SW 1271 (cell line): Measurements from ENCODE around the gene C4orf50.

Source experiments
- DNase-seq, 2 experiments: peaks; one replicate each; lab custom pipeline; 2025; lab: John Stamatoyannopoulos, UW

The C4orf50 gene

GRCh38 chr4:6043843-6044242, 25.6 kb upstream of the C4orf50 start:
- DNase-seq: no peak

- no peak for DNase-seq
Observed at GRCh38 chr4:6043188-6043587, 25.0 kb upstream of the C4orf50 start.

DNA sequence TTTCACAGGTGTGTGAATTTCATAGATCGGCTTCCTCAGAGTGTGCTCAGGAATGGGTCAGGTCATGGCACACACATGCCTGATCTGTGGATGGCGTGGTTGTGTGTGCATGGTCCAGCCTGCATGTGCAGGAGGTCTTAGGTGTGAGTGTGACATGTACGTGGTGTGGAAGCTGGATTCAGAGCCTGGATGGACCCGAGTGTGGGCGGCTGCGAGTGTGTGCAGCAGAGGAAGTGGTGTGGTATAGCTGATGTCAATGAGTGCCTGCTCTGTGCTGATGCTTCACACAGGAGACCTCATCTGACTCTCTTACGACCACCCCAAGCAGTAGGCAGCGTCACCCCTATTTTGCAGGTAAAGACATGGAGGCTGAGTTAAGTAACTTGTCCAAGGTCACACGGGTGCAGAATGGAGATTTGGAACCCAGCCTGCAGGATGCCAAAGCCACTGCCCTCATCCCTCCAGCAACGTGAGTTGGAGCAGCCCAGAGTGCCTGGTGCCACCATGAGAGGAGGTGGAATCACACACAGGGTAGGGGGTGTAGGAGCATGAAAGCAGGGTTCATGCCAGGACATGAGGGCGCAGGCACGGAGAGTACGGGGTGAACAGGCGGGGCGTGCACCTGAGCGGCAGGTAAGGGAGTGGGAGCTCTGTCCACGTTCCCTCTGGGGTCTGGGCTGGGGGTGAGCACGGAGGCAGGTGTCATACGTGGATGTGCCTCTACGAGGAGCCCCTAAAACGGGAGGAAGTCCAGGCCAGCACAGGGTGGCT, 24.2 kb upstream of the C4orf50 start:
- DNase-seq: no peak

- no peak for DNase-seq
Observed at GRCh38 chr4:6041800-6042199, 23.6 kb upstream of the C4orf50 start.

GRCh38 chr4:6038711-6039110, 20.5 kb upstream of the C4orf50 start:
- DNase-seq: no peak

- DNase-seq: no peak
Observed at GRCh38 chr4:6035786-6036185, 17.6 kb upstream of the C4orf50 start.

DNA sequence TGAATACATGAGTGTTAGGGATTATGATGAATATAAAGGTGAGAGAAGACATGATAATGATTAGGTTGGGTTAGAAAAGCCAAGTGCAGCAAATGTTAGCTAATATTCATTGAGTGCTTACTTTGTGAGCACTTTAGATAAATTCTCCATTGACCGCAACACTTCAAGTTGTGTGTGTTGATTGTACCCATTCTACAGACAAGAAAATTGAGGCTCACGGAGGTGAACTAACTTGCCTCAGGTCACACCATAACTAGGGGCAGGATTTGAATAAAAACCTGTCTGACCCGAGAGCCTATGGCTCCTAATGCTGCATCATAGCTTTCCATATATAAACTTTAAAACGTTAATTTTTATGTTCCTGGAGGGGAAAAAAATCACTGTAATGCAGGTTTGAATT, 15.2 kb upstream of the C4orf50 start:
- no peak for DNase-seq

GRCh38 chr4:6032249-6033244, 14.3 kb upstream of the C4orf50 start:
- no peak for DNase-seq

DNA sequence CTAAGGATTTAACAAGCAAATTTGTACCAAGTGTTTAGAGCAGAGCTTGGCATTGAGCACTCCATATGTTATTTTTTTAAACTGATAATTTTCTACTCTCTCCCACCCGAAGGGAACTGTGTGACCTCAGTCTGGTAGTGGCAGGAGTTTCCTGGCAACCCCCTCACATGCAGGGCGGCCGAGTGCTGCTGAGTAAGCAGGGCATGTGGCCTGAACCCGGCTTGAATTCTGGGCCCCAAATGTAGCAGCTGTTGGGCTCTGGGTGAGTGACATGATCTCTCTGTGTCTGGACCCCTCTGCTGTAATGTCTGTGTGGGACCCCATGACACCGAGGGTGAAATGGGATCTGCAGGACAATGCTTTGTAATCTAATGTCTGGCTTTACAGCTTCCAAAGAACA, 13.6 kb upstream of the C4orf50 start:
- DNase-seq: no peak

DNA sequence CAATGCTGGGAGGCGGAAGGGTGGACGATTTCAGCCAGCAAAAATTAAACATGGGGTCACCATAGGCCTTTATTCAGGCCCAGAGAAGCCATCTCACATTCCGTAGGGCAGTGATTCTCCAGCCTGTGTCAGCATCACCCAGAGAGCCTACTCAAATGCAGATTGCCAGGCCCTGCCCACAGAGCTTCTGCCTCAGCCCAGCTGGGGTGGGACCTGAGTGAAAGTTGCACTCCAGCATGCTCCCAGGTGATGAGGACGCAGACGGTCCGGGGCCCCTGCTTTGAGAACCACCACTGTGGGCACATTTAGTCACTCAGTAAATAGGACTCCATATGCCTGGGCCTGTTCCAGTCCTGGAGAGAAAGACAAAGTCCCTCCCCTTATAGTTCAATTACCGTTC, 12.4 kb upstream of the C4orf50 start:
- DNase-seq: no peak

- no peak for DNase-seq
Observed at GRCh38 chr4:6029254-6029653, 11.0 kb upstream of the C4orf50 start.

- no peak for DNase-seq
Observed at GRCh38 chr4:6028168-6028567, 9.9 kb upstream of the C4orf50 start.

DNA sequence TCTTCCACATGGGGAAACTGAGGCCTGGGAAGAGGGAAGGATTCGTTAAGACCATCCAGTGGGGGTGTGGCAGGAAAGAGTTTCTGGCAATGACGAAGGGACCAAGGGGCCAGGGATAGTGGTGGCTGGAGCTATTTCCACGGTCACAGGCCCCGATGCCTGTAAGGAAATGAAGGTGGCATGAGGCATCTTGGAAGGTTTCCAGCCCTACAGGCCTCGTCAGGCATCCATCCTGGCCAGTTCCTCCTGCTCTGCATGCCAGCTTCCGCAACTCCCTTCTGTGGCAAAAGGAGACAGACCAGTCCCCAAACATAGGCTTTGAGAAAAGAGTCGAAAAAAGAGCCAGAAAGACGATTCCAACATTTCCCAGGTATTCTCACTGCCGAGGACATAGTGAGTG, 9.2 kb upstream of the C4orf50 start:
- DNase-seq: no peak

- DNase-seq: no peak
Observed at GRCh38 chr4:6024313-6024960, 6.2 kb upstream of the C4orf50 start.

- no peak for DNase-seq
Observed at GRCh38 chr4:6023731-6024130, 5.5 kb upstream of the C4orf50 start.

- DNase-seq: no peak
Observed at GRCh38 chr4:6022607-6023288, 4.5 kb upstream of the C4orf50 start.

DNA sequence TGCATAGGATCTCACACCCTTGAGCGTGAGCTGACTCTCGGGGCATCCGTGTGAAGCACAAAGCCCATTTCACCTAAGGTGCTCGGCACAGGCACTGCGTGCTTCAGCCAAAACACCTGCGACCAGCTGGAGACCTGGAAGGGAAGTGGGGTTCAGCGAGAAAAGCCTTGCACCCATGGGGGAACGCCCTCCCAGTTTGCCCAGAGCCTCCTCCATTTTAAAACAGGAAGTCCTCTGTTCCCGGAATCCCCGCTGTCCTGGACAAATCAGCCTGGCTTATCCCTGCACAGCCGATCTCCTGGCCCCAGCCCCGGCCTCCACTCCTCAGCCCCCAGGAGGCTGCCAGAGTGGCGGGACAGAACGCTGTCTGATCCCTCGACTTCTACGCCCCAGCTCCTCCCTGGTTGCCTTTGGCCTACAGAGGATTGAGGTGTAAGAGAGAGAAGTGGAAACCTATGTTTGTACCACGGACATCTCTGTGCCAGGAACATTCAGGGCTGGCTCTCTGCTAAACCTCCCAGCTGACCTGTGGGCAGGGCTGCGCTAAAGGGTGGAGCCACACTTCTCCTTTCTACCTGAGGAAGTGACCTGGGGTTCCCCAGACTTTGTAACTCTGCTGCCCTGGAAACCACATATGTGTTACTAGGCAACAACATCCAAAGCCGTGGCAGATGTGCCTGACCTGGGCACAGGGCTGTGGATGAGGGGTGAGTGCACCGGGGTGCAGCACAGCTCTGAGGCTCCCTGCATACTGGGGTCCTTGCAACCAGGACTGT, 3.8 kb upstream of the C4orf50 start:
- DNase-seq: no peak

DNA sequence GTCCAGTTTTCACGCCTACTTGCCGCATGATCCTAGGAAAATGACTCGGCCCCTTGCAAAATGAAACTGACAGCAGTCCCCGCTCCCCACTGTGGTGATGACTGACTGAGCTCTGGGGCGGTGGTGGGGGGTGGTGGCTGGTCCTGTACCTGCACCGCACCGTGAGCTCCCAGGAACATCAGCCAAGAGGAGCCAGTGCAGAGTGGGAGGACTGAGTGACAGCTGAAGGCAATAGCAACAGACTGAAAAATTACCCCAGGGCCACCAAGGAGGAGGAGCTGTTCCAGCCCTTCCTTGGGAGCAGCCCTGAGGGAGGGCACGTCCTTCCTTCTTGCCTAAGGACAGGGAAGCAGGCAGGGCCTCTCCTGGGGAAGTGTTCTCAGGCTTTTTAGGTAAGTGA, 2.4 kb upstream of the C4orf50 start:
- DNase-seq: no peak

GRCh38 chr4:6019316-6020263, 1.4 kb upstream of the C4orf50 start:
- DNase-seq: peak; percentile 13 to 46

GRCh38 chr4:6017800-6018199, 431 bp downstream of the C4orf50 start:
- no peak for DNase-seq
